Naive B cell (primary cell): Measurements from ENCODE around the gene MCTP1. TPM values are rescaled to one million over a fixed set of nuclear protein-coding genes. Genes with fewer than 3 reads are reported as not detected.

ENCODE experiments used
- ATAC-seq, 2 donors: fragments of 150-1000 bp; cut with Tn5 transposase; 2 replicates each; pipeline ENCODE4 v1.10.0; 2021; ENCODE audit warnings: low read depth in 2 of 2, mild to moderate bottlenecking in 2 of 2, moderate library complexity in 2 of 2
- DNase-seq: peaks from one replicate; pipeline ENCODE4 v3.0.0; 2022
- H3K27ac Mint-ChIP-seq, 6 donors: one replicate each; pipeline ENCODE4 v1.8.0; 2020 to 2022; ENCODE audit warnings: mild to moderate bottlenecking in 6 of 6, mixed read lengths in 6 of 6, moderate library complexity in 5 of 6, inconsistent platforms in 2 of 6
- H3K27me3 Mint-ChIP-seq, 3 donors: one replicate each; pipeline ENCODE4 v1.8.0; 2021 to 2022; ENCODE audit warnings: mixed read lengths in 3 of 3, mild to moderate bottlenecking in 1 of 3
- H3K36me3 Mint-ChIP-seq, 2 donors: one replicate each; pipeline ENCODE4 v1.8.0; 2020 to 2022; ENCODE audit warnings: mixed read lengths in 2 of 2, inconsistent platforms in 1 of 2, mild to moderate bottlenecking in 1 of 2
- H3K4me1 Mint-ChIP-seq, 3 donors: one replicate each; pipeline ENCODE4 v1.8.0; 2020 to 2022; ENCODE audit warnings: mixed read lengths in 3 of 3, inconsistent platforms in 1 of 3, mild to moderate bottlenecking in 1 of 3, moderate library complexity in 1 of 3
- H3K4me3 Mint-ChIP-seq, 8 donors: one replicate each; pipeline ENCODE4 v1.8.0; 2020 to 2022; ENCODE audit warnings: mild to moderate bottlenecking in 8 of 8, mixed read lengths in 8 of 8, moderate library complexity in 8 of 8, inconsistent platforms in 2 of 8
- H3K9me3 Mint-ChIP-seq, 7 donors: one replicate each; pipeline ENCODE4 v1.8.0; 2020 to 2022; ENCODE audit warnings: mixed read lengths in 7 of 7, mild to moderate bottlenecking in 5 of 7, inconsistent platforms in 2 of 7, moderate library complexity in 1 of 7
- polyA plus RNA-seq, 6 donors: library from polyadenylated mRNA; unstranded; fragments of 300-500 nt; fragmentation: Illumina TruSeq; gene quantifications; one replicate each; pipeline ENCODE4 v1.2.3, GENCODE V29; 2021; ENCODE audit warnings: low read depth in 6 of 6

The MCTP1 gene
- polyA plus RNA-seq: 1 to 10 TPM in 2 of 6 donors, under 1 TPM in 4; 0.39 to 2.3 (median 0.81) TPM

- Mint-ChIP-seq H3K36me3 (no peaks in the 10 kb centered on the region), H3K9me3 (no peaks in the 10 kb centered on the region), H3K27me3 (peaks cover 44 to 47% (median 45%) of the 10 kb centered on the region in 3 donors), H3K27ac (no peak within 1 kb of the TSS), H3K4me1 (peaks cover 8 to 15% (median 8%) of the 10 kb centered on the region in 3 donors), H3K4me3 (peak within 1 kb of the TSS; percentile 59 to 88 (median 75))
- DNase-seq (peak; percentile 11), ATAC-seq (peak; percentile 15 to 18)
These were observed at the start of gene MCTP1 for GRCh38 chr5:95284572-95285408. Gene MCTP1 (minus strand): TSS chr5:95285094.

GRCh38 chr5:95332158-95332557, 47.3 kb upstream of the MCTP1 start:
- peaks cover 0 to 6% (median 0%) of the 10 kb centered on the region in 3 donors for H3K27me3 Mint-ChIP-seq
- peak overlapping the region in 1 of 8 donors; percentile 17 for H3K4me3 Mint-ChIP-seq
- H3K9me3 Mint-ChIP-seq: peaks cover 0 to 5% (median 0%) of the 10 kb centered on the region in 7 donors
- H3K36me3 Mint-ChIP-seq: no peaks in the 10 kb centered on the region
- DNase-seq (no peak), ATAC-seq (no peak)
- peaks cover 0 to 4% (median 0%) of the 10 kb centered on the region in 3 donors for H3K4me1 Mint-ChIP-seq
- H3K27ac Mint-ChIP-seq: peak overlapping the region in 1 of 6 donors; percentile 66

GRCh38 chr5:95331358-95331757, 46.5 kb upstream of the MCTP1 start:
- H3K9me3 Mint-ChIP-seq: peaks cover 0 to 5% (median 0%) of the 10 kb centered on the region in 7 donors
- no peaks in the 10 kb centered on the region for H3K36me3 Mint-ChIP-seq
- H3K27me3 Mint-ChIP-seq: peaks cover 0 to 6% (median 2%) of the 10 kb centered on the region in 3 donors
- ATAC-seq (no peak), DNase-seq (no peak)
- peak overlapping the region in 1 of 6 donors; percentile 31 for H3K27ac Mint-ChIP-seq
- peaks cover 0 to 4% (median 0%) of the 10 kb centered on the region in 3 donors for H3K4me1 Mint-ChIP-seq
- no peak overlapping the region for H3K4me3 Mint-ChIP-seq

- H3K36me3 Mint-ChIP-seq: no peaks in the 10 kb centered on the region
- no peak overlapping the region for H3K4me3 Mint-ChIP-seq
- peak overlapping the region in 1 of 6 donors; percentile 23 for H3K27ac Mint-ChIP-seq
- ATAC-seq (no peak), DNase-seq (no peak)
- peaks cover 0 to 1% (median 0%) of the 10 kb centered on the region in 3 donors for H3K4me1 Mint-ChIP-seq
- H3K27me3 Mint-ChIP-seq: peaks cover 0 to 7% (median 6%) of the 10 kb centered on the region in 3 donors
- H3K9me3 Mint-ChIP-seq: peaks cover 0 to 2% (median 0%) of the 10 kb centered on the region in 7 donors
These were observed 42.3 kb upstream of the MCTP1 start for GRCh38 chr5:95327211-95327610.

- peaks cover 15 to 22% (median 20%) of the 10 kb centered on the region in 3 donors for H3K27me3 Mint-ChIP-seq
- peaks cover 5 to 8% of the 10 kb centered on the region in 2 donors for H3K36me3 Mint-ChIP-seq
- H3K4me3 Mint-ChIP-seq: no peak overlapping the region
- H3K9me3 Mint-ChIP-seq: peaks cover 0 to 16% (median 3%) of the 10 kb centered on the region in 7 donors
- no peak for ATAC-seq
- H3K27ac Mint-ChIP-seq: no peak overlapping the region
- peaks cover 0 to 4% (median 0%) of the 10 kb centered on the region in 3 donors for H3K4me1 Mint-ChIP-seq
- DNase-seq: no peak
These were observed 32.8 kb upstream of the MCTP1 start for GRCh38 chr5:95317687-95318086.

GRCh38 chr5:95317085-95317484, 32.2 kb upstream of the MCTP1 start:
- peaks cover 0 to 1% (median 0%) of the 10 kb centered on the region in 3 donors for H3K4me1 Mint-ChIP-seq
- H3K36me3 Mint-ChIP-seq: peaks cover 5 to 8% of the 10 kb centered on the region in 2 donors
- H3K27ac Mint-ChIP-seq: no peak overlapping the region
- H3K4me3 Mint-ChIP-seq: no peak overlapping the region
- peaks cover 15 to 22% (median 21%) of the 10 kb centered on the region in 3 donors for H3K27me3 Mint-ChIP-seq
- DNase-seq: no peak
- no peak for ATAC-seq
- peaks cover 3 to 16% (median 6%) of the 10 kb centered on the region in 7 donors for H3K9me3 Mint-ChIP-seq

GRCh38 chr5:95304711-95305110, 19.8 kb upstream of the MCTP1 start:
- peaks cover 0 to 2% (median 0%) of the 10 kb centered on the region in 7 donors for H3K9me3 Mint-ChIP-seq
- no peaks in the 10 kb centered on the region for H3K36me3 Mint-ChIP-seq
- H3K27ac Mint-ChIP-seq: no peak overlapping the region
- DNase-seq: no peak
- H3K27me3 Mint-ChIP-seq: peaks cover 4 to 12% (median 11%) of the 10 kb centered on the region in 3 donors
- H3K4me3 Mint-ChIP-seq: no peak overlapping the region
- no peaks in the 10 kb centered on the region for H3K4me1 Mint-ChIP-seq
- ATAC-seq: no peak

- H3K27me3 Mint-ChIP-seq: peaks cover 4 to 12% (median 8%) of the 10 kb centered on the region in 3 donors
- H3K9me3 Mint-ChIP-seq: peaks cover 0 to 4% (median 0%) of the 10 kb centered on the region in 7 donors
- H3K27ac Mint-ChIP-seq: no peak overlapping the region
- ATAC-seq: no peak
- H3K4me3 Mint-ChIP-seq: no peak overlapping the region
- H3K36me3 Mint-ChIP-seq: no peaks in the 10 kb centered on the region
- no peak for DNase-seq
- H3K4me1 Mint-ChIP-seq: no peaks in the 10 kb centered on the region
These were observed 13.8 kb upstream of the MCTP1 start for GRCh38 chr5:95298651-95299050.

- ATAC-seq: no peak
- peaks cover 14 to 25% (median 23%) of the 10 kb centered on the region in 3 donors for H3K27me3 Mint-ChIP-seq
- peaks cover 0 to 4% (median 0%) of the 10 kb centered on the region in 7 donors for H3K9me3 Mint-ChIP-seq
- H3K4me1 Mint-ChIP-seq: no peaks in the 10 kb centered on the region
- no peak for DNase-seq
- no peak overlapping the region for H3K4me3 Mint-ChIP-seq
- no peaks in the 10 kb centered on the region for H3K36me3 Mint-ChIP-seq
- no peak overlapping the region for H3K27ac Mint-ChIP-seq
These were observed 11.4 kb upstream of the MCTP1 start for GRCh38 chr5:95296291-95296690.

GRCh38 chr5:95285409-95285755, 488 bp upstream of the MCTP1 start:
- Mint-ChIP-seq H3K27me3 (peaks cover 43 to 50% (median 46%) of the 10 kb centered on the region in 3 donors), H3K27ac (no peak overlapping the region), H3K9me3 (no peaks in the 10 kb centered on the region), H3K4me1 (peaks cover 8 to 15% (median 8%) of the 10 kb centered on the region in 3 donors), H3K4me3 (peak overlapping the region; percentile 59 to 88 (median 75)), H3K36me3 (no peaks in the 10 kb centered on the region)
- DNase-seq: no peak
- ATAC-seq: peak; percentile 13 to 18

GRCh38 chr5:95283761-95284571, 928 bp downstream of the MCTP1 start:
- peak; percentile 19 for DNase-seq
- peak; percentile 71 to 74 for ATAC-seq

GRCh38 chr5:95283022-95283615, 1.8 kb downstream of the MCTP1 start:
- Mint-ChIP-seq H3K36me3 (no peaks in the 10 kb centered on the region), H3K27ac (peak overlapping the region in 1 of 6 donors; percentile 6), H3K4me3 (peak overlapping the region; percentile 38 to 87 (median 74)), H3K27me3 (peaks cover 50 to 53% (median 50%) of the 10 kb centered on the region in 3 donors), H3K9me3 (no peaks in the 10 kb centered on the region), H3K4me1 (peaks cover 8 to 15% (median 8%) of the 10 kb centered on the region in 3 donors)
- ATAC-seq: no peak
- no peak for DNase-seq

More at GRCh38 chr5:95283761-95284571, 928 bp downstream of the MCTP1 start:
- H3K9me3 Mint-ChIP-seq: no peaks in the 10 kb centered on the region
- H3K27ac Mint-ChIP-seq: no peak overlapping the region
- peak overlapping the region in 7 of 8 donors; percentile 29 to 84 (median 72) for H3K4me3 Mint-ChIP-seq
- peaks cover 8 to 15% (median 8%) of the 10 kb centered on the region in 3 donors for H3K4me1 Mint-ChIP-seq
- no peaks in the 10 kb centered on the region for H3K36me3 Mint-ChIP-seq
- peaks cover 49 to 53% (median 50%) of the 10 kb centered on the region in 3 donors for H3K27me3 Mint-ChIP-seq

- H3K27me3 Mint-ChIP-seq: peaks cover 48 to 53% (median 51%) of the 10 kb centered on the region in 3 donors
- ATAC-seq (no peak), DNase-seq (no peak)
- H3K9me3 Mint-ChIP-seq: peaks cover 0 to 2% (median 0%) of the 10 kb centered on the region in 7 donors
- no peak overlapping the region for H3K4me3 Mint-ChIP-seq
- H3K27ac Mint-ChIP-seq: no peak overlapping the region
- peaks cover 8 to 15% (median 8%) of the 10 kb centered on the region in 3 donors for H3K4me1 Mint-ChIP-seq
- no peaks in the 10 kb centered on the region for H3K36me3 Mint-ChIP-seq
These were observed 3.7 kb downstream of the MCTP1 start for GRCh38 chr5:95281226-95281625.
